Mammary epithelial cell (primary cell): ENCODE measurements around the gene RHOC.

ENCODE experiments used
- CTCF ChIP-seq, 2 donors: IDR thresholded peaks in 1 of 2; conservative IDR thresholded peaks in 1 of 2; 2 replicates each; pipeline ENCODE4 v1.5.1; 2011 to 2012; ENCODE audit warnings: inconsistent platforms in 2 of 2, low read length in 2 of 2, mild to moderate bottlenecking in 2 of 2, control low read depth in 1 of 2, low read depth in 1 of 2; ENCODE audit not compliant: insufficient read depth in 1 of 2; ENCODE audit errors: extremely low read depth in 1 of 2
- EZH2 ChIP-seq: IDR thresholded peaks from 2 replicates; pipeline ENCODE4 v1.6.1; 2012; ENCODE audit warnings: low read length, inconsistent platforms, borderline replicate concordance

GRCh38 chr1:112735752-112736151 is 28.8 kb upstream of the RHOC start:
- no peak for TF ChIP-seq CTCF (conservative IDR thresholded peaks at IDR 0.05 in 1 of 2, IDR thresholded peaks at IDR 0.05 in 1 of 2; ENCODE audit: extremely low read depth in 1 of 2, insufficient read depth in 1 of 2, low read depth in 1 of 2, low read length in 2 of 2)
- no peak for TF ChIP-seq EZH2
